AG10803 (cell line): ENCODE measurements around the gene SELPLG.

Source experiments
- DNase-seq: peaks from one replicate; pipeline ENCODE4 v3.0.0; 2010; ENCODE audit warnings: low read depth
- H3K4me3 ChIP-seq: 2 replicates; pipeline ENCODE4 v1.5.1; 2011; ENCODE audit warnings: mild to moderate bottlenecking, low read length, control low read depth
- CTCF ChIP-seq: conservative IDR thresholded peaks from 2 replicates; pipeline ENCODE4 v1.5.1; 2011; ENCODE audit warnings: mild to moderate bottlenecking, low read length, control low read depth, inconsistent platforms

Gene SELPLG

GRCh38 chr12:108614639-108615038 is 19.1 kb downstream of the SELPLG start:
- no peak for DNase-seq
- TF ChIP-seq CTCF, result no peak
- no peak overlapping the region for H3K4me3 ChIP-seq

GRCh38 chr12:108614041-108614440 is 19.7 kb downstream of the SELPLG start:
- no peak overlapping the region for H3K4me3 ChIP-seq
- DNase-seq, result no peak
- TF ChIP-seq CTCF, result no peak

GRCh38 chr12:108613548-108613947 is 20.1 kb downstream of the SELPLG start:
- no peak for TF ChIP-seq CTCF
- no peak for DNase-seq
- H3K4me3 ChIP-seq, result no peak overlapping the region

- DNase-seq, result no peak
- TF ChIP-seq CTCF, result no peak
- H3K4me3 ChIP-seq, result no peak overlapping the region
Measured at GRCh38 chr12:108612788-108613282, 20.9 kb downstream of the SELPLG start.

- no peak overlapping the region for H3K4me3 ChIP-seq
- DNase-seq, result peak; percentile 82
- peak; percentile 50 for TF ChIP-seq CTCF
Measured at GRCh38 chr12:108611884-108612415, 21.7 kb downstream of the SELPLG start.

GRCh38 chr12:108610856-108611605 is 22.7 kb downstream of the SELPLG start:
- DNase-seq, result no peak
- TF ChIP-seq CTCF, result no peak
- H3K4me3 ChIP-seq, result no peak overlapping the region

- H3K4me3 ChIP-seq, result no peak overlapping the region
- no peak for TF ChIP-seq CTCF
- DNase-seq, result no peak
Measured at GRCh38 chr12:108610336-108610815, 23.3 kb downstream of the SELPLG start.
